Urinary bladder (tissue), 4 donors: Measurements from ENCODE around the gene ARVCF. TPM values are rescaled to one million over a fixed set of nuclear protein-coding genes. Genes with fewer than 3 reads are reported as not detected.

ENCODE experiments used
- DNase-seq: peaks from one replicate; pipeline ENCODE4 v3.0.0-alpha.2; 2015; ENCODE audit errors: extremely low spot score
- H3K27ac ChIP-seq: one replicate; pipeline ENCODE4 v1.5.1; 2013; ENCODE audit warnings: low read depth, mild to moderate bottlenecking, moderate library complexity
- H3K36me3 ChIP-seq: one replicate; pipeline ENCODE4 v1.6.1; 2013; ENCODE audit warnings: mild to moderate bottlenecking, moderate library complexity; ENCODE audit not compliant: insufficient read depth
- H3K4me1 ChIP-seq: one replicate; pipeline ENCODE4 v1.6.1; 2013; ENCODE audit warnings: mild to moderate bottlenecking, moderate library complexity; ENCODE audit not compliant: insufficient read depth
- H3K4me3 ChIP-seq: one replicate; pipeline ENCODE4 v1.5.1; 2013; ENCODE audit warnings: low read depth, low read length
- WGBS: extraction: QIAGEN DNeasy Blood & Tissue Kit; methylation state at CpG from one replicate; pipeline ENCODE4 v1.1.7; 2013; 5-methylcytosine and 5-hydroxymethylcytosine counted together
- polyA plus RNA-seq: library from polyadenylated mRNA; stranded (reverse); fragments of 200-250 nt; gene quantifications from one replicate; pipeline ENCODE4 v1.2.3, GENCODE V29; 2013
- small RNA-seq: library from RNA; depleted of rRNA; stranded (forward); fragments of <200 nt; gene quantifications from one replicate; pipeline ENCODE3, GENCODE V24; 2014
- total RNA-seq: library from RNA; depleted of rRNA; stranded (reverse); fragments of >200 nt; gene quantifications from one replicate; pipeline ENCODE4 v1.2.3, GENCODE V29; 2014
- donor health status: healthy with polysubstance abuse.
- donor health status: healthy.

The ARVCF gene
- total and polyA plus RNA-seq, 2 donors = 15.4 to 16.0 TPM

DNA sequence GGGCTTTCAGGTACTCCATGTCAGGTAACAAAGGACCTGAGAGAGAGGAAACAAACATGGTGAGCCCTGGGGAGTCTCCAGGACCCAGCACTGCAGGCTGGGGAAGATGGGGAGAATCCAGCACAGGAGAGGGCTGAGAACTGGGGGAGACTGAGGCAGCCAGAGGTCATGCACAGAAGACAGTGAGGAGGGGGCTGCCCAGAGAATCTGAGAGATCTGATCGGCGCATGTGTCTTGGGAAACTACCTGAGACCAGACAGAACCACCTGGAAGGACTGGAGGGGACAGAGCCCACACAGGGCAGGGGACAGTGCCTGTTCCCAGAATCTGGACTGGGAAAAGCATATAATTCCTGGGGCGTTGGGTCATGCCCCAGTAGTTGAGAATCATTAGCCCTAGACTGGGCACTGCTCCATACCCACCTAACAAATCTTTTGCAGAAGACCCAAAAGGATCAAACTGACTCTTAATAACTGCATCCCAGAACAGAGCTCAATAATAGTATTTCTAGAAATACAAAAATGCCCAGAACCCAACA is 95.0 kb downstream of the ARVCF start:
- Histone ChIP-seq H3K36me3 (peaks cover 3% of the 10 kb centered on the region), H3K27ac (no peak overlapping the region), H3K4me3 (no peak overlapping the region), H3K4me1 (no peaks in the 10 kb centered on the region)
- DNase-seq = no peak
- 65% methylated on average over 3 of the region's 3 CpGs for WGBS

Small RNA genes within 50 kb of the gene (small RNA-seq; reads per million reads assigned to genes)
- gene MIR185 = 6.1 reads per million, percentile 92 among the genes with 10 or more reads in this experiment

Other genes starting within 250 kb of the ARVCF start
- gene GNB1L, start 161.9 kb downstream of the ARVCF start, total RNA-seq = 3.4 TPM
- 8.5 TPM for gene GNB1L, start 161.9 kb downstream of the ARVCF start, polyA plus RNA-seq
- 10.3 TPM for gene RTL10, start 161.9 kb downstream of the ARVCF start, total RNA-seq
- gene RTL10, start 161.9 kb downstream of the ARVCF start, polyA plus RNA-seq = 6.9 TPM
- 52.7 TPM for gene COMT, start 75.1 kb downstream of the ARVCF start, total RNA-seq
- gene COMT, start 75.1 kb downstream of the ARVCF start, polyA plus RNA-seq = 198 TPM
- gene TXNRD2, start 75.0 kb downstream of the ARVCF start, total RNA-seq = 14.5 TPM
- gene TXNRD2, start 75.0 kb downstream of the ARVCF start, polyA plus RNA-seq = 18.1 TPM
- 13.6 TPM for gene TANGO2, start 4.3 kb upstream of the ARVCF start, total RNA-seq
- gene TANGO2, start 4.3 kb upstream of the ARVCF start, polyA plus RNA-seq = 25.5 TPM
- 24.8 TPM for gene DGCR8, start 63.4 kb upstream of the ARVCF start, total RNA-seq
- gene DGCR8, start 63.4 kb upstream of the ARVCF start, polyA plus RNA-seq = 18.9 TPM
- 97.2 TPM for gene RANBP1, start 99.3 kb upstream of the ARVCF start, total RNA-seq
- gene RANBP1, start 99.3 kb upstream of the ARVCF start, polyA plus RNA-seq = 91.8 TPM
- gene TRMT2A, start 100.4 kb upstream of the ARVCF start, total RNA-seq = 23.3 TPM
- 37.9 TPM for gene TRMT2A, start 100.4 kb upstream of the ARVCF start, polyA plus RNA-seq
- gene ZDHHC8, start 115.0 kb upstream of the ARVCF start, total RNA-seq = 3.5 TPM
- 38.8 TPM for gene ZDHHC8, start 115.0 kb upstream of the ARVCF start, polyA plus RNA-seq
- gene CCDC188, start 134.2 kb upstream of the ARVCF start, total RNA-seq = 0.69 TPM
- gene CCDC188, start 134.2 kb upstream of the ARVCF start, polyA plus RNA-seq = 0.90 TPM